CD4-positive, CD25-positive, alpha-beta regulatory T cell (primary cell): ENCODE data around the gene MRPS21. TPM values are rescaled to one million over a fixed set of nuclear protein-coding genes. Genes with fewer than 3 reads are reported as not detected.

ENCODE experiments used
- ATAC-seq, 2 donors: fragments of 150-1000 bp; cut with Tn5 transposase; one replicate each; pipeline ENCODE4 v1.10.0; 2021; ENCODE audit warnings: low read depth in 2 of 2, moderate number of reproducible peaks in 2 of 2, moderate library complexity in 1 of 2
- DNase-seq, 3 donors: peaks; one replicate each; pipeline versions ENCODE4 v3.0.0 to v3.0.0-alpha.2; 2012 to 2022; ENCODE audit warnings: mixed read lengths in 1 of 3
- H3K27ac ChIP-seq: one replicate; pipeline ENCODE4 v1.7.0; 2013; ENCODE audit warnings: mild to moderate bottlenecking, low read length; ENCODE audit not compliant: insufficient read depth, poor library complexity, severe bottlenecking
- H3K27me3 ChIP-seq: one replicate; pipeline ENCODE4 v1.7.0; 2013; ENCODE audit warnings: low read length; ENCODE audit not compliant: control insufficient read depth, insufficient read depth
- H3K36me3 ChIP-seq: one replicate; pipeline ENCODE4 v1.7.0; 2013; ENCODE audit warnings: mild to moderate bottlenecking, low read length, moderate library complexity; ENCODE audit not compliant: control insufficient read depth, insufficient read depth
- H3K4me1 ChIP-seq: 2 replicates; pipeline ENCODE4 v1.7.0; 2013; ENCODE audit warnings: mild to moderate bottlenecking, low read length; ENCODE audit not compliant: insufficient read depth, control insufficient read depth, poor library complexity, severe bottlenecking
- H3K4me3 ChIP-seq: one replicate; pipeline ENCODE4 v1.7.0; 2013; ENCODE audit warnings: low read depth, mild to moderate bottlenecking, low read length, moderate library complexity
- H3K9me3 ChIP-seq, 2 experiments: 1 replicate in 1 of 2; 2 replicates in 1 of 2; pipeline ENCODE4 v1.7.0; 2013; ENCODE audit warnings: low read length in 2 of 2, mild to moderate bottlenecking in 1 of 2, moderate library complexity in 1 of 2; ENCODE audit not compliant: control insufficient read depth in 2 of 2
- H3K27ac Mint-ChIP-seq, 3 donors: one replicate each; pipeline ENCODE4 v1.8.0; 2020 to 2022; ENCODE audit warnings: mild to moderate bottlenecking in 3 of 3, mixed read lengths in 3 of 3, moderate library complexity in 2 of 3
- H3K27me3 Mint-ChIP-seq: one replicate; pipeline ENCODE4 v1.8.0; 2022; ENCODE audit warnings: mild to moderate bottlenecking, mixed read lengths
- H3K36me3 Mint-ChIP-seq: one replicate; pipeline ENCODE4 v1.8.0; 2020; ENCODE audit warnings: mixed read lengths
- H3K4me1 Mint-ChIP-seq, 4 donors: one replicate each; pipeline ENCODE4 v1.8.0; 2020 to 2022; ENCODE audit warnings: mixed read lengths in 4 of 4, mild to moderate bottlenecking in 1 of 4
- H3K4me3 Mint-ChIP-seq, 4 donors: one replicate each; pipeline ENCODE4 v1.8.0; 2020 to 2022; ENCODE audit warnings: mild to moderate bottlenecking in 4 of 4, mixed read lengths in 4 of 4, moderate library complexity in 3 of 4
- H3K9me3 Mint-ChIP-seq, 7 donors: one replicate each; pipeline ENCODE4 v1.8.0; 2020 to 2022; ENCODE audit warnings: mixed read lengths in 7 of 7, mild to moderate bottlenecking in 3 of 7, moderate library complexity in 2 of 7
- polyA plus RNA-seq, 4 donors: library from polyadenylated mRNA; unstranded; fragments of 300-500 nt; fragmentation: Illumina TruSeq; gene quantifications; one replicate each; pipeline ENCODE4 v1.2.3, GENCODE V29; 2021
- total RNA-seq: library from RNA; stranded (reverse); gene quantifications from one replicate; pipeline ENCODE4 v1.2.3, GENCODE V29; 2022

MRPS21 gene
- 45.3 TPM for total RNA-seq
- polyA plus RNA-seq: 10 to 100 TPM; 76.9 to 89.4 (median 86.1) TPM

DNA sequence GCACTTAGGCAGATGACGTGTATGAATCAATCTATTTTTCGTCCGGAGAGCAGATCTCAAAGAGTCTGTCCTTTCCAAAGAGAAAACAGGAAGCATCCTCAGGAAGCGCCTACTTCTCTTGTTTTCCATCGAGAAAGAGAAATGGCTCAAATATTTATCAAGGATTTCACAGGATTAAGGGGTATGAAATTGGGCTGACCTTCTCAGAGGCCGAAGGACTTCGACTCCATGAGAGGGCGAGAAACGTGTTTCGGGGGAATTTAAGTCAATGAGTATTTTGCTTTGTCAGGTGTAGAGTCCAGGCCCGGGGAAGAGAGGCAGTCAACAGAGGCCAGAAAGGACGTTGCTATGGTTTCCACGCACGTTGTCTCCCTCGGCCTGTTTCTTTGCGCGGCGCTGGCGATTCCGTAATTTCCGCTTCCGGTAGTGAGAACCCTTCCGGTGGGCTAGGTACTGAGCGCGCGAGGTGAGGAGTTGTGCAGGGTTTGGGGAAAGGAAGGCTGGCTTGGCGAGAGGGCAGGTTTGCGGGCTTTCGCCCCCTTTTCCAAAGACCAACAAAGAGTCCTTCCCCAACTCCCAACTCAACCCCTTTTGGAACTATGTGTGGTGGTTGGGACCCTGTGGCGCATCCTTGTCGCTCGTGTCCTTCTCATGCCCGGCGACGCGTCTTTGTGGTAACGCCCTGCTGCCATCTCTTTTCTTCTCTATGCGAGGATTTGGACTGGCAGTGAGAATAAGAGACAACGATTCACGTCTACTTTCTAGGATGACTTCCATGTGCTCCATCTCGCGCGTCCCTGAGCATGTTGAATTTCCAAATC is at the start of gene MRPS21:
Gene MRPS21 (plus strand): TSS at position 429 of the 821 bp plus-strand sequence. CDS start 506 bp downstream, outside the sequence.
- Histone ChIP-seq H3K27ac (peak within 1 kb of the TSS; percentile 91), H3K9me3 (no peaks in the 10 kb centered on the region), H3K4me1 (peaks cover 16% of the 10 kb centered on the region), H3K27me3 (no peaks in the 10 kb centered on the region), H3K36me3 (peaks cover 12% of the 10 kb centered on the region), H3K4me3 (peak within 1 kb of the TSS; percentile 89)
- Mint-ChIP-seq H3K4me1 (peaks cover 14 to 40% (median 31%) of the 10 kb centered on the region in 4 donors), H3K27ac (peak within 1 kb of the TSS; percentile 93 to 96 (median 95)), H3K9me3 (no peaks in the 10 kb centered on the region), H3K4me3 (peak within 1 kb of the TSS; percentile 93 to 96 (median 94)), H3K36me3 (peaks cover 13% of the 10 kb centered on the region), H3K27me3 (peaks cover 7% of the 10 kb centered on the region)
- ATAC-seq (peak; percentile 95 to 98), DNase-seq (peak; percentile 80 to 94 (median 87))

DNA sequence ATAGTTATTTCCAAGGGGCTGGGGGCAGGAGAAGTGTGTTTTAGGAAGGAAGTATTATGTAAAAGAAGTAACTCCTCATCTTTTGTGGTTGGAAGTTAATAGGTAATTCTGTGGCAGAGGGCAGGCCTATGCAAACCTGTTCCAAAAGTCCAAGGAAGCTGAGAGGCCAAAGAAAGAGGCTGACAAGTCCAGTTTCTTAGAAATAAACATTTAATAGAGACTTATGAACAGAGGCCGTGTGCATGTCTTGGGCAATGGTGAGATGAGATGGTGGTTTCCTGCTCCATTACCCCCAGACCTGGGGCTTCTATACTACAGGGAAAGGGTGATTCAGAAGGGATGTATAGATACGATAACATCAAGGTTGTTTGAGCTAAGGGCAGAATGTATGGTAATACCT is 43.7 kb upstream of the MRPS21 start:
- H3K4me3 Mint-ChIP-seq: no peak overlapping the region
- H3K27me3 ChIP-seq: no peaks in the 10 kb centered on the region
- no peaks in the 10 kb centered on the region for H3K36me3 ChIP-seq
- H3K27ac Mint-ChIP-seq: no peak overlapping the region
- ATAC-seq (no peak), DNase-seq (no peak)
- H3K36me3 Mint-ChIP-seq: no peaks in the 10 kb centered on the region
- no peak overlapping the region for H3K4me3 ChIP-seq
- H3K27me3 Mint-ChIP-seq: peaks cover 25% of the 10 kb centered on the region
- no peaks in the 10 kb centered on the region for H3K9me3 Mint-ChIP-seq
- H3K27ac ChIP-seq: no peak overlapping the region
- no peaks in the 10 kb centered on the region for H3K4me1 Mint-ChIP-seq
- H3K4me1 ChIP-seq: no peaks in the 10 kb centered on the region
- no peaks in the 10 kb centered on the region for H3K9me3 ChIP-seq

DNA sequence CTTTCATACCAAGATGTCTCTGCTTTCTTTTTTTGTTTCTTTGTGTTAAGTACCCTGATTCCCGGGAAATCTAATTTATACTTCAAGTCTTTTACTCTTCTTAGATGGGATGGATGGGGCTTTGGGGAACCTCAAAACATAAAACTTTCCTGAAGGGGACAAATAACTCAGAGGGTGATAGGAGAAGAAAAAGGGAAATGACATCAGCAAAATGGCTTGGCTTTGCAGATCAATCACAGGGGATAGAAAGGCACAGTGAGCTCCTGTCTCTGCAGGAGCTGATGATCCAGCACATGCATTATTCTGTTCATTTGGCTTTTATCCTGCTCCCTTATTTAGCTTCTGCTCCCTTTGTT is 37.5 kb upstream of the MRPS21 start:
- Histone ChIP-seq H3K36me3 (no peaks in the 10 kb centered on the region), H3K27me3 (peaks cover 27% of the 10 kb centered on the region), H3K4me1 (peaks cover 12% of the 10 kb centered on the region), H3K27ac (no peak overlapping the region), H3K9me3 (no peaks in the 10 kb centered on the region), H3K4me3 (peak overlapping the region; percentile 49)
- Mint-ChIP-seq H3K9me3 (no peaks in the 10 kb centered on the region), H3K4me1 (peaks cover 5 to 18% (median 13%) of the 10 kb centered on the region in 4 donors), H3K27me3 (peaks cover 73% of the 10 kb centered on the region), H3K4me3 (peak overlapping the region in 3 of 4 donors; percentile 49 to 61 (median 52)), H3K27ac (peak overlapping the region in 2 of 3 donors; percentile 57 to 88), H3K36me3 (no peaks in the 10 kb centered on the region)
- DNase-seq: no peak
- no peak for ATAC-seq

DNA sequence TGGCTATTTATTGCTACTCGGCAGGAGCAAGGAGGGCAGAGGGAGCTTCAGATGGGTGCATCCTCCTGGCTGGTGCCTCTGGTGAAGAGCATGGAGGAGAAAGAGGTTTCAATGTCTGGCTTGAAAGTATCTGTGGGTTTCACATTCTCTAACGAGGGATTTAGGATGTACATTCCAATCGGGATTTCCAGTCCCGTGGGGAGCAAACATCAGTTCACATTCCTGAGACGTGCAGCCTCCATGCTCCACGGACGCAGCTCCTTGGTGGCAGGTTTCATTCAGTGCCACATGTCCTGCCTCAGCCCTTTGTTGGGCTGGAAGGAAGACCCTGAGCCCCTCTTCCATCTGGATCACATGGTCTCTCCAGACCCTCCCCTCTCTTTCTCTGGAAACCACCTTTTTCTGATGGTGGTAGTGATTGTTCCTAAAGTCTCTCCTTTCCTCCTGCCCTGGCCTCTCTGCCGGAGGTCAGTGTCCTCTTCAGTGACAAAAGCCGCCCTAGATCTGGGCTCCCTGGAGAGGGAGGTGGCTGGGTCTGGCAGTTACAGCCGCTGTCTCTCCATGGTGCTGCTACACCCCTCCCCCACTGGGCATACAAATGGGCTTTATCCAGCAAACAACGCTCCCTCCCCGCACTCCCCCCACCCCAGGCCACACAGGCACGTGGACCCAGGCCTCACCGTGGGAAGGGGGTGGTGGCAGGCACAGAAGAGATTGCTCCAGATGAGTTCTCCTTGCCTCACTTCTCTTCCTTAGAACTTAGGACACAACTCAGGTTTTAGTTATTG is 36.9 kb upstream of the MRPS21 start:
- no peak overlapping the region for H3K4me3 ChIP-seq

DNA sequence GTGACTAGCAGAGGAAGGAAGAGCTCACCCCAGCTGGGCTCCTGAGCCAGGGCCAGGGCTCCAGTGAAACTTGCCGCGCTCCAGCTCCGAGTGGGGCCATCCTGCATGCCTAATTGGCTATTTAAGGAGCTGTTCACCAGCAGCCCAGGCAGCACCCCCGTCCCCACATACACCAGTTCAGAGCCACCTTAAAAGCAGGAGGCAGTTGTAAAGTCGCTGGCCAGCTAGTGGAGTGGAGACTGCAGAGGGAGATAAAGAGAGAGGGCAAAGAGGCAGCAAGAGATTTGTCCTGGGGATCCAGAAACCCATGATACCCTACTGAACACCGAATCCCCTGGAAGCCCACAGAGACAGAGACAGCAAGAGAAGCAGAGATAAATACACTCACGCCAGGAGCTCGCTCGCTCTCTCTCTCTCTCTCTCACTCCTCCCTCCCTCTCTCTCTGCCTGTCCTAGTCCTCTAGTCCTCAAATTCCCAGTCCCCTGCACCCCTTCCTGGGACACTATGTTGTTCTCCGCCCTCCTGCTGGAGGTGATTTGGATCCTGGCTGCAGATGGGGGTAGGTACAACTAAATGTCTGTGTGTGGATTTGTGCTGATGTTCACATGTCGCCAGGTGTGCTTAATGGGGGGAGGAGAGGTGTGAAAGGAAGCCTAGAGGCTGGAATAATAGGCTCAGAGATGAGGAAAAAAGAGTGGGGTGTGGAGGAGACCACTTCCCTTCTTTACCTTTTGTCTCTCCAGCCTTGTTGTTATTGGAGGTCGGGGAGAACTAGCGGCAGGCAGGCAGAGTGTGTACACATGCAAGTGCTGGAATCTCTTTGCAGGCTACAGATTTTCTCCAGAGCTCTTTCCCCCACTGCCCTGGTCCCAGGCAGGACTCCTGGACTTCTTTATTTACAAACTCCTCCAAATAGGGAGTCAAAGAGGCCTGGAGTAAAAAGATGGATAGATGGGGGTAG is 35.8 kb upstream of the MRPS21 start, which contains the start of gene CA14:
Gene CA14 (plus strand): TSS at position 151 of the 962 bp plus-strand sequence. CDS start 355 bp downstream, at position 506.
- no peaks in the 10 kb centered on the region for H3K36me3 Mint-ChIP-seq
- no peaks in the 10 kb centered on the region for H3K9me3 Mint-ChIP-seq
- H3K27ac Mint-ChIP-seq: no peak within 1 kb of the TSS
- H3K36me3 ChIP-seq: no peaks in the 10 kb centered on the region
- H3K4me1 Mint-ChIP-seq: peaks cover 5 to 18% (median 13%) of the 10 kb centered on the region in 4 donors
- H3K27me3 ChIP-seq: peaks cover 27% of the 10 kb centered on the region
- no peak within 1 kb of the TSS for H3K27ac ChIP-seq
- H3K4me3 Mint-ChIP-seq: peak within 1 kb of the TSS in 1 of 4 donors; percentile 61
- ATAC-seq (no peak), DNase-seq (no peak)
- peaks cover 12% of the 10 kb centered on the region for H3K4me1 ChIP-seq
- H3K4me3 ChIP-seq: no peak within 1 kb of the TSS
- no peaks in the 10 kb centered on the region for H3K9me3 ChIP-seq
- peaks cover 64% of the 10 kb centered on the region for H3K27me3 Mint-ChIP-seq

More for the DNA sequence above, 36.9 kb upstream of the MRPS21 start:
- Mint-ChIP-seq H3K27me3 (peaks cover 70% of the 10 kb centered on the region), H3K9me3 (no peaks in the 10 kb centered on the region), H3K27ac (no peak overlapping the region), H3K36me3 (no peaks in the 10 kb centered on the region), H3K4me3 (no peak overlapping the region), H3K4me1 (peaks cover 5 to 18% (median 13%) of the 10 kb centered on the region in 4 donors)
- no peak overlapping the region for H3K27ac ChIP-seq
- H3K9me3 ChIP-seq: no peaks in the 10 kb centered on the region
- DNase-seq (no peak), ATAC-seq (no peak)
- H3K36me3 ChIP-seq: no peaks in the 10 kb centered on the region
- peaks cover 27% of the 10 kb centered on the region for H3K27me3 ChIP-seq
- H3K4me1 ChIP-seq: peaks cover 12% of the 10 kb centered on the region

DNA sequence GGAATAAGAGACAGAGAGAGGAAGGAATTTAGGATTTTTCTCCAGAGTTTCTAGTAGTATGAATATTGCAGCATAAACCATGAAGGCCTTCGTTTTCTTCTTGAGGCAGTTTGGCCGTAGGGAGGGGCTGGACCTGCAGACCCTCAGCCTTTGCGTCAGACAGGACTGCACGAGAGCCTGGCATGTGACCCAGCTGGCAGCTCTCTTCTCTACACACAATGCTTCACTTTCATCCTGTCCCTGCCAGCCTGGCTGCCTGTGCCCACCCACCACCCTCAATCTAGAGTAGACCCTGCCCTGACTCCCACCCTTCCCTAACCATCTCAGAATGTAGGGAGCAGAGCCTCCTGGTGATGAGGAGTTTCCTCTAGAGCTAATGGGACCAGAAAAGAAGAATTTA is 34.4 kb upstream of the MRPS21 start:
- H3K36me3 Mint-ChIP-seq: no peaks in the 10 kb centered on the region
- Histone ChIP-seq H3K4me3 (no peak overlapping the region), H3K4me1 (peaks cover 12% of the 10 kb centered on the region), H3K36me3 (peaks cover under 1% of the 10 kb centered on the region), H3K27ac (no peak overlapping the region), H3K9me3 (no peaks in the 10 kb centered on the region), H3K27me3 (peaks cover 27% of the 10 kb centered on the region)
- H3K4me1 Mint-ChIP-seq: peaks cover 5 to 18% (median 13%) of the 10 kb centered on the region in 4 donors
- DNase-seq (no peak), ATAC-seq (no peak)
- no peaks in the 10 kb centered on the region for H3K9me3 Mint-ChIP-seq
- peaks cover 59% of the 10 kb centered on the region for H3K27me3 Mint-ChIP-seq
- H3K4me3 Mint-ChIP-seq: no peak overlapping the region
- H3K27ac Mint-ChIP-seq: no peak overlapping the region
